Activated naive CD4-positive, alpha-beta T cell treated with anti-CD3 and anti-CD28 coated beads, Interleukin-2, amount 50 U/mL, for 16 hours (primary cell): ENCODE measurements around the gene GPR132.
A peak's percentile ranks its signal among the peaks of the same experiment; 100 is the strongest.
"Not testable (repeated sequence)": the region's sequence is repeated elsewhere in the genome, so short reads cannot be mapped to it uniquely, and the experiment has no call there.

ENCODE experiments used
- DNase-seq: peaks from one replicate; pipeline ENCODE4 v3.0.0-alpha.2; 2020

Gene GPR132

GRCh38 chr14:105074601-105075053 lies 9.4 kb upstream of the GPR132 start:
- DNase-seq: no peak

DNA sequence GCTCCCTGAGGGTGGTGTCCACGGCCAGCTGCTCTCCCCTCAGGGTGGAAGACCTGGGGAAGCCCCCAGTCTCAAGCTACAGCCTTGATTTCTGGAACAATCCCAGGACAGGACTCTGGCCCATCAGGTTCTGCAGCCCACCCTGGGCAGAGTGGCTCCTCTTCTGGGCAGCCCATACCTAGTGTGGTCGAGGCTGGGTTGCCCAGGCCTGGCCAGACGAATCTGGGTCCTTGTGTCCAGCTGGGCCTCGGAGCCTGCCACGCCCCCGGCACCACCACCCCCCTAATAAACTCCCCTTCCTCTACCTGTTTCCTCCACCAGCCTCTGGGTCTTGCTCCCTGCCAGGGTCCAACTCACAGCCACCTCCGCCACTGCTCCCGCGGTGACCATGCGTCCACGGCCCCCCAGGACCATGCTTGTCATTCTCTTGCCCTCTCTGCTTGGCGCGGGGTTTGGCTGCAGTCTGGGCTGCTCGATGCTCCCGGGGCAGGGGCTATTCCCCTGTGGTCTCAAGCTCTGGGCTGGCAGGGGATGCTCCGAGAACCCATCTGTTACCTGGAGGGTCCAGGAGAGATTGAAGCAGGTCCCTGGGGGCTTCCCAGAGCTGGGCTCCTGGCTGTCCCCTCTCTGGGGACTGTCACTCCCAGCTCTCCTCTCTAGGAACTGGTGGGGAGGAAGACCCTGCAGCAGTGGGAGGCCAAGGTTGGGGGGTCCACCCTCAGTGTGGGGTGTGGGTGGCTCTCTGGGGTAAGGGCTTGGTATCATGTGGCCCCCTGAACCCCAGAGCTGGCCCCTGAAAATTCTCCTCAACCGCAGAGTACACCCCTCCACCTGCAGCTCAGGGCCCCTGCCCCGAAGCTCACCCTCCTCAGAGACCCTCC lies 8.7 kb upstream of the GPR132 start:
- no peak for DNase-seq

DNA sequence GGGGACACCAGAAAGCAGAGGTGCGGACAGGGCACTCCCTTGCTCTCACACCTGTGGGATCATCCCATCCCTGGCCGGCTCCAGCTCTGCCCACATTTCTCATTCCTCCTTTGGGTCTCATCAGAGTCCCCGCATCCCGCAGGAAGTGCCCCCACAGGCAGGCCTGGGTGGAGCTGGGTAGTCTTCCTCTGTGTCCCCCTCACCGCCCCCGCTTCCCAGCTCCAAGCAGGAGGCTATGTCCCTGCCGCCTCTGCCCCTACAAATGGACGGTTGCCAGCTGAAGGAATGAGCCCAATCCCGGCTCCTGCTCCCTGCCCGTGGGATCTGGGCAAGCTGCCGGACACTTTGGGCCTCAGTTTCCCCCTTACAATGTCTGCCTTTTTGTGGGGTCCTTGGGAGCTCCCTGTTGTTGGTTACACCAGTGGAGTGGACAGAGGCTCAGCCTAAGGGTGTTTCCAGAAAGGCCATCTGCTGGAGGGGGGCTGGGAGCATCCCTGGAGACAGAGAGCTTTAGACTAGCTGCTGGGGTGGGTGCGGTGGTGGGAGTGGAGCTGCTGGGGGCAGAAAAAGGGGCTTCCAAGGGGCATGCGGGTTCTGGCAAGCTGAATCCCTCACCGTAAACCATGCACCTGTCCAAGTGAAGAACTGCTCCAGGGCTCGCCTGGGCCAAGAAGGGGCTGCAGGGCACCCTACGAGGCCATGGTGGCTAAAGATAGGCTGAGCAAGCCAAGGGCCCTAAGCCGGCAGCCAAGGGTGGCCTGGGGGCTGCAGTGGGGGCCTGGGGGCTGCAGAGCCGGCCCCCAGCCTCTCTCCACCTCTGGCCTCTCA lies 7.9 kb upstream of the GPR132 start:
- no peak for DNase-seq

- no peak for DNase-seq
Measured at GRCh38 chr14:105072381-105072861, 7.2 kb upstream of the GPR132 start.

- DNase-seq: no peak
Measured at GRCh38 chr14:105071942-105072341, 6.7 kb upstream of the GPR132 start.

DNA sequence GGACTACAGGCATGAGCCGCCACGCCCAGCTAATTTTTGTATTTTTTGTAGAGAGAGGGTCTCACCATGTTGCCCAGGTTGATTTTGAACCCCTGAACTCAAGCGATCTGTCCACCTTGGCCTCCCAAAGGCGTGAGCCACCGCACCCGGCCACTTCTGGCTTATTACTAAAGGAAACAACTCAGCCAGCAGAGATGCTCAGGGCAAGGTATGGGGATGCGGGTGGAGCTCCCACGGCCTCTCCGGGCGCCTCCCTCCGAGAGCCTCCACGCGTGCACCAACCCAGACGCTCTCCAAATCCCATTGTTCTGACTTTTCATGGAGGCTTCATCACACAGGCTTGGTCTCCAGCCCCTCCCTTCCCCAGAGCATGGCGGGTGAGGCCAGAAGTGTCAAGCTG lies 6.1 kb upstream of the GPR132 start:
- no peak for DNase-seq

DNA sequence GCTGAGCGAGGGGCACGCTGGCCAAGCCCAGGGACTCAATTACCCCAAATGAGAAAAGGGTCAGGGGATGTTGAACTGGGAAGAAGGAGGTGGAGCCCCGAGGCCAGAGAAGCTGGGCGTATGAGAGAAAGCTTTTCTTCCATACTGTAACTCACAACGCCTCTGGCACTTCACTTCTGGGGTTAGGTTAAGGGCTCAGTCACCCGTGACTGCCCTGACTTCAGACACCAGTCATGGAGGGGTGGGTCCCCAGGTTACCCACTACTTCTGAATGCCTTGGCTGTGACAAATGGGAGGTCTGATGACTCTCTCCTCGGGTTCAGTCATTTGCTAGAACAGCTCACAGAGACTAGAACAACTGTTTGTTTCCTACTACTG lies 5.5 kb upstream of the GPR132 start:
- peak; percentile 17 for DNase-seq

DNA sequence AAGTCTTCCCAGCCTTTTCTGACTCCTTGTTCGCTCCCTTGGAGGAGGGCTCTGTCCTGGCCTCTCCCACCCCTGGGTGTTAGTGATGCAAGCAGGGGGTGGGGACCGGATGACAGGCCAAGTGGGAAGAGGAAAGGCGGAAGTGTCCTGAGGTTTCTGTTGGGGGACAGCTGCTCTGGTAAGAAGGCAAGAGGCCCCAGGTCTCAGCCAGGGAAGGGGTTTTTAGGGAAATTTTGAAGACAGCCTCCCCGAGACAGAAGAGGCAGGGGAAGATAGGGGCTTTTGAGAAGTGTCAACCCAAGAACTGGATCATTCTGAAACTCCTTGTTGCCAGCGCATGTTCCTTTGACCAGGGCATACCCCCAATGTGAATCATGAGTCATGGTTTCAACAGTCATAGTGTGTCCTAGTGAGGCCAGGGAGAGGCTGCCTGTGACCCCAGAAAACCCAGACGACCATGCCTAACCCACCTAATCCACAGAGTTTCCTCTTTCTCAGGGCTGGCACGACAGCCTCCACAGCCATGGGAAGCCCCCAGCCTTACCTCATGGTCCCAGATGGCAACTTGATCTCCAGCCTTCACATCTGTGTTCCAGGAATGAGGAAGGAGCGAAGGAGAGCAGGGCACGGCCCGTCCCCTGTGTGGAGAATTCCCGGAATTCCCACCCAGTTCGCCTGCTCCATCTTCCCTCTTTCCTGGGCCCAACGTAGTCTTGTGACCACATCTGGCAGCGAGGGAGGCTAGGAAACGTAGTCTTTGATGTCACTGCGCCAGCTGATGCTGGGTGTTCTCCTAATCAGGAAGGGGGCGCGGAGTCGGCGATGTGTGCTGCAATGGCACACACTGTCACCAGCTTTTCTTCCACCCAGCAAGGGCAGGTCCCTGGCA lies 4.9 kb upstream of the GPR132 start:
- DNase-seq: peak; percentile 11

- DNase-seq: no peak
Measured at GRCh38 chr14:105069522-105069870, 4.3 kb upstream of the GPR132 start.

GRCh38 chr14:105068818-105069217 lies 3.6 kb upstream of the GPR132 start:
- DNase-seq: no peak

GRCh38 chr14:105067969-105068301 lies 2.7 kb upstream of the GPR132 start:
- DNase-seq: no peak

GRCh38 chr14:105067140-105067968 lies 2.1 kb upstream of the GPR132 start:
- DNase-seq: peak; percentile 59

DNA sequence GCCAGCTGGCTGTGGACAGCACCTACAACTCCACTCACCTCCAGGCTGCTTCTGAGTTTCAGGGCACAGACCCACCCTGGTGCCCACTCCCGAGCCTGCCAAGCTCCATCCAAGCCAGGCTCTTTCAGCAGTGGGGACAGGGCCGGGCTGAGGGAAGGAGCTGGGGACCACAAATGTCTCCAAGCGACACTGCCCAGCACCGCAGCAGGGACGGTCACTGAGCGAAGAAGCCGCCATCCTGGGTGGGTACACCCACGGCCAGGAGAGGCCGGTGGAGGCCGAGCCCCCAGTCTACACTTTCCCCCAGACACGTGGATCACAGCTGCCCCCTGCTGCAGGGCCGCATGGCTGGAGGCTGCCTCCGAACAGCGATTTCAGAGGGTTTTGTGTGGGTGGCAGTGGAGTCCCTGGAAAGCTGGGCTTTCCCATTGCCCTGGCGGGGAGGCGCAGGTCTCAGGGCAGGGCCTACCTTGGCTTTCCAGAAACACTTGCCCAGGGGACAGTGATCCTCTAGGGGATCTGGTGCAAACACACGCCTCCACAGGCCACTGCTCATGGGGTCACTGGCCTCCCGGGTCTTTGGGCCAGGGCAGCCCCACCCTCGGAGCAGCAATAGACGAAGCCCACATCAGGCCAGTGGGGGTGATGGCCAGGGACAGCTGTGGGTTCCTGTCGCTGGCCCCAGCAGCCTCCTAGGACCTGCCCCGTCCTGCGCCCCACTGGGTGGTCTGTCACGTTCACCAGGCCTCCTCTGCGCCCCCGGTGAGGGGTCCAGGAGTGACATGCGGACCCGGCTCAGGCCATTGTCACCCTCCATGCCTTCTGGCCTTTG lies 1.2 kb upstream of the GPR132 start:
- DNase-seq: no peak

DNA sequence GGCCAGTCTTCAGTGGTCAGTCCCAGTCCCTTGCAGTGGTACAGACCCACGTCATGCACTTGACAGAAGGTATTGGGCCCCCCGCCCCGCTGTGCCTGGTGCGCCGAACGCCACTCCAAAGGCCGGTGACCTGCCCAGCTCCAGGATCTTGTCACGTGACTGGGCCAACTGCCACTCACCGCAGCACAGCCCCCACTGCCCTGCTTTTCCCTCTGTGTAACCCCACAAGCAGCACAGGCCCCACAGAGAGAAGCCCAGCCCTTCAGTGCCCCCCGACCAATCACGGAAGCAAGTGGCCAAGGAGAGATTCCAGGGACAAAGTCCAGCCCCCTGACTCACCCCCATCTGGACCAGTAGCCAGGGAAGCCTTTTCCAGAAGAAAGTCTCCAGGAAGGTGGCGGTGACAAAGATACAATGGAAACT lies 498 bp downstream of the GPR132 start:
- DNase-seq: no peak

GRCh38 chr14:105064001-105064400 lies 1.2 kb downstream of the GPR132 start:
- no peak for DNase-seq

DNA sequence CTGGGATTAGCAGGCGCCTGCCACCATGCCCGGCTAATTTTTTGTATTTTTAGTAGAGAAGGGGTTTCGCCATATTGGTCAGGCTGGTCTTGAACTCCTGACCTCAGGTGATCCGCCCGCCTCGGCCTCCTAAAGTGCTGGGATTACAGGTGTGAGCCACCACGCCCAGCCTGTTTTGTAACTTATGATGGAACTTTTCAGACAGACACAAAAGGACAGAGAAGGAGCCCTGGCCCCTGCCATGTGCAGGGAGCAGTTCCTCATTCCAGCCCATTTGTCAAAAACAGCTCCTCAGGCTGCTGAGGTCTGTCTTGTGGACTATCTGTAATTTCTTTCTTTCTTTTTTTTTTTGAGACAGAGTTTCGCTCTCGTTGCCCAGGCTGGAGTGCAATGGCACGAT lies 1.7 kb downstream of the GPR132 start:
- not testable (repeated sequence) for DNase-seq

DNA sequence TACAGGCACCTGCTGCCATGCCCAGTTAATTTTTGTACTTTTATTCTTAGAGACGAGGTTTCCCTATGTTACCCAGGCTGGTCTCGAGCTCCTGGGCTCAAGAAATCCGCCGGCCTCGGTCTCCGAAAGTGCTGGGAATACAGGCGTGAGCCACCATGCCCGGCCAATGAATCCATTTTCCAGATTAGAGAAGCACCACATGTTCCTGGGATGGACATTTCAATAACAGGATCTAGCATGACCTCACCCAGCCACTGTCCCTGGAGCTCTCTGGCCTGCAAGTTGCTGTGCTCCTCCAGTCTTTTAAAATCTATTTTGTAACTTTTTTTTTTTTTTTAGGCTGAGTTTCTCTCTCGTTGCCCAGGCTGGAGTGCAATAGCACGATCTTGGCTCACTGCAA lies 2.2 kb downstream of the GPR132 start:
- DNase-seq: no peak

GRCh38 chr14:105062048-105062433 lies 3.2 kb downstream of the GPR132 start:
- no peak for DNase-seq

- DNase-seq: peak; percentile 71
Measured at GRCh38 chr14:105061428-105062047, 3.7 kb downstream of the GPR132 start.

- DNase-seq: no peak
Measured at GRCh38 chr14:105060751-105061427, 4.3 kb downstream of the GPR132 start.
